Mucosa of stomach (tissue), 1 donor: ENCODE data around the gene LRRC45.

ENCODE experiments used
- H3K27me3 ChIP-seq: one replicate; pipeline ENCODE4 v1.7.0; 2013; ENCODE audit warnings: mild to moderate bottlenecking, low read length; ENCODE audit not compliant: control insufficient read depth, insufficient read depth
- H3K36me3 ChIP-seq: one replicate; pipeline ENCODE4 v1.7.0; 2013; ENCODE audit warnings: low read length; ENCODE audit not compliant: control insufficient read depth, insufficient read depth
- H3K4me1 ChIP-seq: one replicate; pipeline ENCODE4 v1.7.0; 2013; ENCODE audit warnings: mild to moderate bottlenecking, low read length; ENCODE audit not compliant: control insufficient read depth, insufficient read depth
- H3K4me3 ChIP-seq: one replicate; pipeline ENCODE4 v1.7.0; 2013; ENCODE audit warnings: low read length
- H3K9ac ChIP-seq: one replicate; pipeline ENCODE4 v1.7.0; 2013; ENCODE audit warnings: mild to moderate bottlenecking, low read length, moderate library complexity
- H3K9me3 ChIP-seq: one replicate; pipeline ENCODE4 v1.7.0; 2013; ENCODE audit warnings: mild to moderate bottlenecking, low read length, moderate library complexity; ENCODE audit not compliant: control insufficient read depth
- donor health status: Pancreatic carcinoma.

The LRRC45 gene

GRCh38 chr17:81996232-81996756 lies 26.8 kb upstream of the LRRC45 start:
- H3K4me3 ChIP-seq: no peak overlapping the region

GRCh38 chr17:81996757-81997441 lies 26.2 kb upstream of the LRRC45 start:
- Histone ChIP-seq H3K9ac (no peak overlapping the region), H3K4me1 (peaks cover 40% of the 10 kb centered on the region), H3K27me3 (no peaks in the 10 kb centered on the region), H3K4me3 (no peak overlapping the region), H3K9me3 (no peaks in the 10 kb centered on the region), H3K36me3 (no peaks in the 10 kb centered on the region)

More at GRCh38 chr17:81996232-81996756, 26.8 kb upstream of the LRRC45 start:
- Histone ChIP-seq H3K9me3 (no peaks in the 10 kb centered on the region), H3K27me3 (no peaks in the 10 kb centered on the region), H3K4me1 (peaks cover 45% of the 10 kb centered on the region), H3K9ac (no peak overlapping the region), H3K36me3 (no peaks in the 10 kb centered on the region)

GRCh38 chr17:81998212-81998611 lies 24.9 kb upstream of the LRRC45 start:
- no peaks in the 10 kb centered on the region for H3K27me3 ChIP-seq
- no peaks in the 10 kb centered on the region for H3K9me3 ChIP-seq
- H3K4me3 ChIP-seq: no peak overlapping the region
- H3K9ac ChIP-seq: no peak overlapping the region
- no peaks in the 10 kb centered on the region for H3K36me3 ChIP-seq
- peaks cover 28% of the 10 kb centered on the region for H3K4me1 ChIP-seq

GRCh38 chr17:81998691-81999438 lies 24.2 kb upstream of the LRRC45 start:
- H3K9ac ChIP-seq: no peak overlapping the region

GRCh38 chr17:81999587-81999975 lies 23.5 kb upstream of the LRRC45 start:
- no peaks in the 10 kb centered on the region for H3K27me3 ChIP-seq
- H3K36me3 ChIP-seq: no peaks in the 10 kb centered on the region
- peaks cover 25% of the 10 kb centered on the region for H3K4me1 ChIP-seq
- H3K9me3 ChIP-seq: no peaks in the 10 kb centered on the region
- H3K4me3 ChIP-seq: no peak overlapping the region
- no peak overlapping the region for H3K9ac ChIP-seq

More at GRCh38 chr17:81998691-81999438, 24.2 kb upstream of the LRRC45 start:
- peaks cover 32% of the 10 kb centered on the region for H3K4me1 ChIP-seq
- H3K4me3 ChIP-seq: no peak overlapping the region
- no peaks in the 10 kb centered on the region for H3K36me3 ChIP-seq
- H3K27me3 ChIP-seq: no peaks in the 10 kb centered on the region
- H3K9me3 ChIP-seq: no peaks in the 10 kb centered on the region

- no peak overlapping the region for H3K4me3 ChIP-seq
- no peaks in the 10 kb centered on the region for H3K9me3 ChIP-seq
- H3K27me3 ChIP-seq: no peaks in the 10 kb centered on the region
- peaks cover 18% of the 10 kb centered on the region for H3K4me1 ChIP-seq
- H3K36me3 ChIP-seq: no peaks in the 10 kb centered on the region
- no peak overlapping the region for H3K9ac ChIP-seq
Measured at GRCh38 chr17:81999976-82000802, 22.9 kb upstream of the LRRC45 start.

GRCh38 chr17:82000803-82001570 lies 22.1 kb upstream of the LRRC45 start:
- Histone ChIP-seq H3K27me3 (no peaks in the 10 kb centered on the region), H3K4me3 (no peak overlapping the region), H3K36me3 (no peaks in the 10 kb centered on the region), H3K9ac (no peak overlapping the region), H3K9me3 (no peaks in the 10 kb centered on the region), H3K4me1 (peaks cover 17% of the 10 kb centered on the region)

GRCh38 chr17:82001571-82002056 lies 21.5 kb upstream of the LRRC45 start:
- H3K36me3 ChIP-seq: no peaks in the 10 kb centered on the region
- H3K4me1 ChIP-seq: peaks cover 17% of the 10 kb centered on the region
- no peak overlapping the region for H3K9ac ChIP-seq
- no peaks in the 10 kb centered on the region for H3K27me3 ChIP-seq
- no peak overlapping the region for H3K4me3 ChIP-seq
- no peaks in the 10 kb centered on the region for H3K9me3 ChIP-seq

GRCh38 chr17:82003411-82004381 lies 19.4 kb upstream of the LRRC45 start:
- H3K36me3 ChIP-seq: no peaks in the 10 kb centered on the region
- peaks cover 17% of the 10 kb centered on the region for H3K4me1 ChIP-seq
- no peak overlapping the region for H3K4me3 ChIP-seq
- H3K27me3 ChIP-seq: no peaks in the 10 kb centered on the region
- H3K9ac ChIP-seq: no peak overlapping the region
- no peaks in the 10 kb centered on the region for H3K9me3 ChIP-seq

GRCh38 chr17:82004517-82005455 lies 18.3 kb upstream of the LRRC45 start:
- Histone ChIP-seq H3K4me1 (peaks cover 15% of the 10 kb centered on the region), H3K9me3 (no peaks in the 10 kb centered on the region), H3K9ac (no peak overlapping the region), H3K4me3 (no peak overlapping the region), H3K36me3 (no peaks in the 10 kb centered on the region), H3K27me3 (no peaks in the 10 kb centered on the region)
